CD4-positive, alpha-beta T cell treated with Interleukin-17A for 1 hour (primary cell): Measurements from ENCODE around the gene RNLS.

Source experiments
- DNase-seq: peaks from one replicate; pipeline ENCODE4 v3.0.0-alpha.2; 2020

The RNLS gene

GRCh38 chr10:88473989-88474883, 108.9 kb downstream of the RNLS start:
- DNase-seq, result no peak

GRCh38 chr10:88472540-88472939, 110.6 kb downstream of the RNLS start:
- no peak for DNase-seq

GRCh38 chr10:88471899-88472298, 111.2 kb downstream of the RNLS start:
- DNase-seq, result no peak

GRCh38 chr10:88467835-88468485, 115.2 kb downstream of the RNLS start:
- DNase-seq, result no peak

- DNase-seq, result no peak
Observed at GRCh38 chr10:88466786-88467185, 116.3 kb downstream of the RNLS start.

GRCh38 chr10:88465765-88466164, 117.4 kb downstream of the RNLS start:
- no peak for DNase-seq

- DNase-seq, result no peak
Observed at GRCh38 chr10:88463811-88464210, 119.3 kb downstream of the RNLS start.

- no peak for DNase-seq
Observed at GRCh38 chr10:88461426-88461825, 121.7 kb downstream of the RNLS start.

GRCh38 chr10:88459530-88459929, 123.6 kb downstream of the RNLS start:
- DNase-seq, result no peak

- DNase-seq, result no peak
Observed at GRCh38 chr10:88458209-88458608, 124.9 kb downstream of the RNLS start.

- peak; percentile 2 for DNase-seq
Observed at GRCh38 chr10:88457660-88458059, 125.5 kb downstream of the RNLS start.

- no peak for DNase-seq
Observed at GRCh38 chr10:88456730-88457129, 126.4 kb downstream of the RNLS start.

GRCh38 chr10:88455831-88456230, 127.3 kb downstream of the RNLS start:
- DNase-seq, result no peak

- no peak for DNase-seq
Observed at GRCh38 chr10:88450201-88450600, 132.9 kb downstream of the RNLS start.

- no peak for DNase-seq
Observed at GRCh38 chr10:88442716-88443115, 140.4 kb downstream of the RNLS start.

- no peak for DNase-seq
Observed at GRCh38 chr10:88440541-88440940, 142.6 kb downstream of the RNLS start.

GRCh38 chr10:88439932-88440331, 143.2 kb downstream of the RNLS start:
- DNase-seq, result no peak

GRCh38 chr10:88437411-88437810, 145.7 kb downstream of the RNLS start:
- no peak for DNase-seq

- no peak for DNase-seq
Observed at GRCh38 chr10:88433565-88434186, 149.4 kb downstream of the RNLS start.

- no peak for DNase-seq
Observed at GRCh38 chr10:88431103-88431502, 152.0 kb downstream of the RNLS start.

- no peak for DNase-seq
Observed at GRCh38 chr10:88428976-88429375, 154.1 kb downstream of the RNLS start.

GRCh38 chr10:88428442-88428841, 154.7 kb downstream of the RNLS start:
- no peak for DNase-seq

GRCh38 chr10:88427024-88427423, 156.1 kb downstream of the RNLS start:
- DNase-seq, result no peak

- DNase-seq, result no peak
Observed at GRCh38 chr10:88424881-88425280, 158.2 kb downstream of the RNLS start.
